H1 (cell line): Measurements from ENCODE around the gene SCAMP2. TPM values are rescaled to one million over a fixed set of nuclear protein-coding genes. Genes with fewer than 3 reads are reported as not detected.
A peak's percentile ranks its signal among the peaks of the same experiment; 100 is the strongest.

Source experiments
- BACH1 ChIP-seq: IDR thresholded peaks from 2 replicates; pipeline ENCODE4 v1.6.1; 2012; ENCODE audit warnings: low read length, improper control_type of control experiment
- BCL11A ChIP-seq, 2 experiments: IDR thresholded peaks; one replicate each; pipeline ENCODE4 v1.6.1; 2011; ENCODE audit warnings: low read depth in 2 of 2, low read length in 2 of 2, mild to moderate bottlenecking in 2 of 2
- CHD7 ChIP-seq: fragments of 300-600 bp; sonication (generic); IDR thresholded peaks from 2 replicates; pipeline ENCODE4 v1.7.1; 2012; ENCODE audit warnings: low read length, moderate library complexity, mild to moderate bottlenecking, inconsistent platforms; ENCODE audit not compliant: insufficient replicate concordance
- NANOG ChIP-seq: IDR thresholded peaks from 2 replicates; pipeline ENCODE4 v1.6.1; 2011; ENCODE audit warnings: low read length, low read depth, mild to moderate bottlenecking, inconsistent platforms; ENCODE audit not compliant: insufficient read depth, poor library complexity, severe bottlenecking
- PHF8 ChIP-seq: fragments of 200-600 bp; sonication (generic); conservative IDR thresholded peaks from 2 replicates; pipeline ENCODE4 v1.7.1; 2012; ENCODE audit warnings: low read depth, mild to moderate bottlenecking, inconsistent platforms, low read length, moderate library complexity
- POU5F1 ChIP-seq: IDR thresholded peaks from 2 replicates; pipeline ENCODE4 v1.6.1; 2011; ENCODE audit warnings: low read depth, mild to moderate bottlenecking, low read length, moderate library complexity
- RFX5 ChIP-seq: IDR thresholded peaks from 2 replicates; pipeline ENCODE4 v1.6.1; 2011; ENCODE audit warnings: low read depth, low read length, improper control_type of control experiment, borderline replicate concordance
- RNF2 ChIP-seq: fragments of 200-900, 300-1000 bp; sonication (generic); IDR thresholded peaks from 2 replicates; pipeline ENCODE4 v1.7.1; 2016; ENCODE audit warnings: borderline replicate concordance, low read depth, mild to moderate bottlenecking, antibody characterized with exemption, low read length; ENCODE audit not compliant: poor library complexity, severe bottlenecking; ENCODE audit errors: missing control alignments
- SRF ChIP-seq: IDR thresholded peaks from 2 replicates; pipeline ENCODE4 v1.6.1; 2011; ENCODE audit warnings: mild to moderate bottlenecking, low read depth, low read length, moderate library complexity
- TAF7 ChIP-seq: optimal IDR thresholded peaks from 2 replicates; pipeline ENCODE3; 2011; ENCODE audit warnings: low read depth, mild to moderate bottlenecking, inconsistent platforms, low read length, moderate library complexity, borderline replicate concordance
- polyA plus RNA-seq, 7 experiments: library from polyadenylated mRNA; depleted of rRNA in 3 of 7; stranded (reverse) in 5 of 7; unstranded in 2 of 7; fragments of >200 nt in 5 of 7; fragments of 200-250 nt in 2 of 7; gene quantifications; 1 replicate in 5 of 7; 2 replicates in 1 of 7; 4 replicates in 1 of 7; pipeline versions ENCODE4 v1.2.1 to v1.2.3, GENCODE V29; 2011 to 2013; ENCODE audit warnings: missing spikeins in 2 of 7, mixed read lengths in 2 of 7
- total RNA-seq: library from RNA; stranded (reverse); fragmentation: NEBNext Ultra II Directional; extraction: Animal tissue kit (Norgen Biotek cat#: 25700); gene quantifications from 2 replicates; pipeline ENCODE4 v1.2.1, GENCODE V29; 2021

Gene SCAMP2
- total and polyA plus RNA-seq, 2 of the 8 experiments (the other 6 are each of a cell fraction or from before 2014, with no cell fraction given): 41.7 to 131 TPM

GRCh38 chr15:74873036-74873755 lies at the start of gene SCAMP2 (continued):
- no peak for TF ChIP-seq CHD7
- peak; percentile 99 for TF ChIP-seq PHF8
- no peak for TF ChIP-seq TAF7
- no peak for TF ChIP-seq NANOG
- TF ChIP-seq BCL11A (IDR thresholded peaks at IDR 0.05; ENCODE audit: low read depth in 2 of 2, low read length in 2 of 2): no peak
- TF ChIP-seq RFX5: no peak
- TF ChIP-seq BACH1: no peak
- TF ChIP-seq SRF: no peak
- no peak for TF ChIP-seq RNF2
- TF ChIP-seq POU5F1: no peak
